ENCODE results near the gene TMEM151A.

Gene TMEM151A

GRCh38 chr11:66324664-66325063 lies 33.0 kb downstream of the TMEM151A start:
- DNase-seq, result no peak

- no peak for DNase-seq
Observed at GRCh38 chr11:66325263-66325671, 33.6 kb downstream of the TMEM151A start.

- no peak for DNase-seq
Observed at GRCh38 chr11:66326261-66327111, 34.8 kb downstream of the TMEM151A start.

DNA sequence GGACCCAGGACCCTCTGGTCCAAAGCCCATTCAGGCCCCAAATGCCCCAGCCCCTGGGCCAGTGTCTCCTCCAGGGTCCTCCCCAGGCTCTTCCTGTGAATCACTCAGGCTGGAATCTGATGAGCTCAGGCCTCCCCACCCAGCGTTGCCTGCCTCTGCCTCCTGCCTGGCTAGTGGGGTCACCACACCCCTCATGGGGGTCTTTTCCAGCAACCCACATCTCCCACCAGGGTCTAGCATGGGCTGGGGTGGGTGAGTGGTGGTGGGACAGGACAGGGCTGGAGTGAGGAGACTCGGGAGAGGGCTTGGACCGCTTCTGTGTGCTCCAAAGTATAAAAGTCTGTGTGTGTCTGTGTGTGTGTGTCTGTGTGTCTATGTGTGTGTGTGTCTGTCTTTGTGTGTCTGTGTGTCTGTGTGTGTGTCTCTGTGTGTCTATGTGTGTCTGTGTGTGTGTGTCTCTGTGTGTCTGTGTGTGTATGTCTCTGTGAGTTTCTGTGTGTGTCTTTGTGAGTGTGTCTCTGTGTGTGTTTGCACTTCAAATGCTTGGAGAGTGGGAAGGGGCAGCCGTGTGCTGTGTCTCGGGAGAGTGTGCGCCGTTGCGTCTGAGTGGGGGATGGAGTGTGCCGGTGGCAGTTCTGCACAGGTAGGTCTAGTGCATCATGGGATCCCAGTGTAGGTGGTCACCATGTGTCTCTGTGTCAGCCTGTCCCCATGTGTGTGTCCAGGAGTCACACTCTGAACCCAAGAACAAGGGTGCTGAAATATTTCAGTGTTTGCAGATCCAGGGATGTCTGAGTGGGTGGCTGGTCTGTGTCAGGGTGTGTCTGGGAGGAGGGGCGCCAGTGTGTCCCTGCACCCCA lies 35.7 kb downstream of the TMEM151A start:
- DNase-seq, result no peak

GRCh38 chr11:66328031-66328301 lies 36.3 kb downstream of the TMEM151A start:
- DNase-seq, result no peak

GRCh38 chr11:66328302-66329144 lies 36.8 kb downstream of the TMEM151A start:
- peak; percentile 75 for DNase-seq

DNA sequence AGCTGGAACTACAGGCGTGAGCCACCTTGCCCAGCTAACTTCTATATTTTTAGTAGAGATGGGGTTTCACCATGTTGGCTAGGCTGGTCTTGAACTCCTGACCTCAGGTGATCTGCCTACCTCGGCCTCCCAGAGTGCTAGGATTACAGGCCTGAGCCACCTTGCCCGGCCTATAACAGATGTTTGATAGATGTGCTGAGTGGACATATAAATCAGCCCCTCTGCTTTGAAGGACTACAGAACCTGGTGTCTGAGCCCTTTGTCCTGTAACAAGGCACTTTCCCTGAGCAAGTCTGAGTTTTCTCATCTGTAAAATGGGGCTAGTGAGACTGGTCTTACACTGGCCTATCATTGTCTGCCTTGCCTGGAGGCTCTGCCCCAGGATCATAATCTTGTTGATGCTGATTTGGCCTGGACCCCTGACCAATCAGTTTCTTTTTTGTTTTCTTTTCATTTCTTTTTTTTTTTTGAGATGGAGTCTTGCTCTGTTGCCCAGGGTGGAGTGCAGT lies 37.5 kb downstream of the TMEM151A start:
- DNase-seq, result no peak

GRCh38 chr11:66330931-66331330 lies 39.2 kb downstream of the TMEM151A start:
- DNase-seq, result no peak

GRCh38 chr11:66331542-66332370 lies 40.1 kb downstream of the TMEM151A start:
- DNase-seq, result no peak

- no peak for DNase-seq
Observed at GRCh38 chr11:66332371-66333219, 40.9 kb downstream of the TMEM151A start.

- no peak for DNase-seq
Observed at GRCh38 chr11:66333220-66333877, 41.7 kb downstream of the TMEM151A start.

DNA sequence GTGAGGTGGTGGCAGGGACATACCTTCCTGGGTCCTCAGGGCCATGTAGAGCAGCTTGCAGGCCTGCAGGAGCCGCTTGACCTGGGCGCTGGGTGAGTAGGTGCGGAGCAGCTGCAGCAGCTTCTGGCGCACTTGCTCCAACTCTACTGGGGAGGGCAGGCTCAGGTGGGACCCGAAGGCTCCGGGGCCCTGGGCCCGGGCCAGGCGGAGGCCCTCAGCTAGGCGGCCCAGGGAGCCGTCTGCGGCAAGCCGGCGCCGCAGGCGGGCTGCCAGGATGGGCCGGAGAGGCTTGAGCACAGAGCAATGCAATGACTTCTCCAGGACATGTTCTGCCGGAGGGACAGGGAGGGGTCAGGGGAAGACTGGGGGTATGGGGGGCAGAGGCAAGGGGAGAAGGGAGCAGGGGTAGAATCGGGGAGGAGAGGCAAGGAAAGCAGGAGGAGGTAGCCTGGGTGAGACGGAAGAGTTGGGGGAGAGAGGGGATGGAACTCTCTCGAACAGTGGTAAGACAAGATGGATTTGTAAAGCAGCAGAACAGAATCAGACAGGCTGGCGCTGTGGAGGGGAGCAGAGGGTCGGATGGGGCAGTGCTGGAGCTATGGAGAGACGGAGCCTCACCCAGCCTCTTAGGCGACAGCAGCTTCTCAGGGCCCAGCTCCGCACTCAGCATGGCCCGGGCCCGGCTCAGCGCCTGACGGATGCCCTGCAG lies 42.4 kb downstream of the TMEM151A start:
- no peak for DNase-seq

- no peak for DNase-seq
Observed at GRCh38 chr11:66334605-66335442, 43.1 kb downstream of the TMEM151A start.

DNA sequence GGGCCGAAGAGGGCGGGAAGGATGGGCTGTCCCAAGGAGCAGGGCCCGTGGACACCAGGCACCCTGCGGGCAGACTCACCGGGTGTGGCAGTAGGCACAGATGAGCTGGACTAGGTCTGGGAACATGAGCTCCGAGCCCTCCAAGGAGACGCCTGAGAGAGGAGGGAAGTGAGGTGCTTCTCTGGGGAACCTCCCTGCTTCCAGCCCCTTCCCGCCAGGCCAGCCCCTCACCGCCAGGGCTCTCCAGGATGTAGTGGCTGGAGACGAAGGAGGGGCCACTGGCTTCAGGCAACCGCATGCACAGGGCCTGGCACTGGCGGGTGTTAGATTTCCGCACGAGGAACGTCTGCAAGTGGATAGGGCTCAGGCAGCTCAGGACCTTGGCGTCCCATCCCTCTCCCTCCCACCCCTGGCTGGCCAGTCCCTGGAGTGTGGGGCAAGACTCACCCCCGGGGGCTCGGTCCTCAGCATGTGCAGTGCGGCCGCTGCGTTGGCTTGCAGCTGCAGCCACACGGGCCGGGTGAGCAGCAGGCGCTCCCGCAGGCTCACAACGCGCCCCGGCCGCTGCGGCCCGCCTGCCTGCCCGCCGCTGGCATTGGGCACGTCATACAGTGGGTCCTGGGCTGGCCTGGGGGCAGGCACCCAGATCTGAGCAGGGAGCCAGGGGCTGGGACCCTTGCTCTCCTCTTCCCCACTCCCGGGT lies 44.0 kb downstream of the TMEM151A start:
- no peak for DNase-seq

DNA sequence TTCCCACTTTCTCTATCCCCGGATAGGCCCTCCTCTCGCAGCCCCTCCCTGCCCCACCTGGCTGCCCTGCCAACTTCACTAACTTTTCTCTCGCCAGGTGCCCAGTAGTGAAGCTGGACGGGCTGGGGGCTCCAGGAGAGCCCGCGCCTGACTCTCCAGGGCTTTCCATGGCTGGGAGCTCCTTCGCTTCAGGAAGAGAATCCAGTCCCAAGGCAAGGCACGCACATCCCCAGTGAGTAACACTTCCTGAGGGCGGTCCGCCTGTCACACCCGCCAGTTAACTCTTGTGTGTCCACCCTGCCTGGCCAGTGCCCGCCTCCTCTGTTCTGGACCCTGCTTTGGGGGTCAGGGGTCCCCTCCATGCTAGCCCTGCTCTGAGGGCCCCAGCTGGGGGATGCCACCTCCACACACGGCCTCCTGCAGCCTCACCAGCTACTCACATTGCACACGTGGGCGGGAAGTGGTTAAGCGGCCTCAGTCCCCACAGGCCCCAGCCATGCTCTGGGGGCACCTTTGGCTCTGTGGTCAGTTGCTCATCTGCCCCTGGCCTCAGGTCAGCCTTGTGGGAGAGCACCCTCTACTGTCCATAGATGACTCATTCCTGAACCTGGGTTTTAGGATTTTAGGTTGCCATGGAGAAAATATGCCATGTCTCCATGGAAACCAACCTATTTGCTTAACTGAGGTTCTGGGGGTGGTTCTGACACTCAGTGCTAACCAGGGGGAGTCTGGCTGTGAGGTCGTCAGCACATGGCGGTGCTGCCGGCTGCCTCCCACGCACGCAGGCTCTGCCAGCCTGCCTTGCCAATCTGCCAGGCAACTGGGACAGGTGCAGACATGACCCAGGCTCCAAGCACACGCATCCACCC lies 44.8 kb downstream of the TMEM151A start, which contains the start of gene RIN1:
Gene RIN1 (minus strand): TSS at position 201 of the 869 bp plus-strand sequence. CDS start 32 bp downstream, at position 169.
- DNase-seq, result no peak

DNA sequence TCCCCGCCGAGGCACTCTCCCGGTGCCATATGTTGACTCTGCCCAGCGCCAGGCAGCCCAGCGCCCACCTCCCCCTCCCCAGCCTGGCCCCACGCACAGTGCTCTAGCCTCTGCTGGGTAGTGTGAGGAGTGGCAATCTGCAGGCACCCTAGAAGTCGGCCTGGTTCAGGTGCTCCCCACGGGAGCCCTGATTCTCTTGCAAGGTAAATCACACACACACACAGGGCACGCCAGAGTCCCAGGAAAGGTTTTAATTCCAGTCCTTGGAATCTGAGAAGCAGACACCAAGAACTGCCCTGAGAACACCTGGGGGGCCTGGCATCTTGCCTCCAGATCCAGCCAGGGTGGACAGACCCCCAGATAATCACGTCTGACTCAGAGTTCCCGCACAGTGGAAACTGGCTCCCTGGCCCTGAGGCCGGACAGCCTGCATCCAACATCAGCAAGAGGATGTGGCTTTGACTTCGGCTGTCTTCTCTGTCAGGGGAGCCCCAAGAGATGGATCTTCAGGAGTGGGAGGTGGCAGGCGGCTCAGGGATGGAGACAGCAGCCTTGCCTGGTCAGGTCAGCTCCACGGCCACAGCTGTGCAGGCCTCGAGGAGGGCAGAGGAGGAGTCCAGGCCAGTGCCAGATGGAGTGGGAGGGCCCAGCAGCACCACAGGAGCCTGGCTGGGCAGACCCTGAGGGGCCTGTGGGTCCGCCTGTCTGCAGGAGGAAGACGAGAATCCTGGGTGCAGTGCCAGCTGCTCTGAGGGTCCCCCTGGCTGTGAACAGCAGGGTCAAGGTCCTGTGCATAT lies 45.6 kb downstream of the TMEM151A start:
- DNase-seq, result no peak

Measured in T-helper 9 cell (primary cell).